ENCODE data around the gene ZNF451. TPM values are rescaled to one million over a fixed set of nuclear protein-coding genes. Genes with fewer than 3 reads are reported as not detected.
"Not testable (repeated sequence)": the region's sequence is repeated elsewhere in the genome, so short reads cannot be mapped to it uniquely, and the experiment has no call there.

The ZNF451 gene
- total RNA-seq, 2 experiments from 2014 or later, result 43.8 to 46.2 TPM

DNA sequence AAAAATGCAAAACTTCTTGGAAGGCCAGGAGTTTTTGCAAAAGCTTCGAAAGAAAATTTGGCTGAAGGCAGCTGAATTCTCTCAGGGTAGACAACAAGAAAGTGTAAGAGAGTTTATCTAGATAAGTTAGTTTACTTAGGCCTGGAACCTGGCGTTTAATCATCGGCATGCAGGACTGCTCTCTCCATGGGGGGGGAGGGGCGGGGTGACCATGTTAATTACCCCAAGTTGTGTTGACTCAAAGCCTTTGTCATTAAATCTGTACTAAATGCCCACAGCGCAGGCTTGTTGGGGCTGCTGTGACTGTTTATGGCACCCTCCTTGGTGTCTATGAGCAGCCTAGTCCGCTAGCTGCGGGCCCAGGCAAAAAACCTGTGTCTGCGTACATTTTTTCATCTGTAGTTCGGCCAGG is 20.1 kb upstream of the ZNF451 start:
- CTCF ChIA-PET, result no interaction called here
- Mint-ChIP-seq H3K9me3 (no peaks in the 10 kb centered on the region), H3K27ac (no peak overlapping the region)

DNA sequence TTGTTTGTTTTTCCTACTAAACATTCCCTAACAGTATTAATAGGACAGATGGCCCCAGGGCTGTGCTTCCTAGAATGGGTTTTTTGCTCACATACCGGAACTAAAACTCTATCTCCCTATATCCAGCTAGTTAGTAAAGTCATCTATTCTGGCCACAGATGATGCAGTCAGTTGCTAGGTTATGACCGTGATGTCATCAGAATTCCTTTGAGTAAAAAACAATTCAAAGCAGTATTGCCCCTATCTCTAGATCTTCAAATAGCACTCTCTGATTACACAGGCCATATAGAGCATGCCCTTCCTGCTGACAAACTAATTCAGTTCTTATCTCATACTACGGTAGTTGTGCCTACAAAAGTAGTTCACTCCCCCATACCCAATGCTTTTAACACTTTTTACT is 17.9 kb upstream of the ZNF451 start:
- intact Hi-C loops (cut with micrococcal nuclease), result no loop called here
- CTCF ChIA-PET, result interaction anchor here (1.3 kb wide), 1 partner anchor 11 kb away, joined by 3 read pairs; no protein-coding TSS in a partner anchor
- no peaks in the 10 kb centered on the region for H3K4me1 Mint-ChIP-seq (ENCODE audit: low read depth)
- H3K9me3 Mint-ChIP-seq, result no peaks in the 10 kb centered on the region
- DNase-seq, result no peak
- H3K4me3 Mint-ChIP-seq, result no peak overlapping the region
- no peak overlapping the region for H3K27ac Mint-ChIP-seq
- no peaks in the 10 kb centered on the region for H3K27me3 Mint-ChIP-seq (ENCODE audit: low read depth)
- peaks cover 13% of the 10 kb centered on the region for H3K36me3 Mint-ChIP-seq (ENCODE audit: low read depth)

More for the DNA sequence above, 20.1 kb upstream of the ZNF451 start:
- no peaks in the 10 kb centered on the region for H3K27me3 Mint-ChIP-seq (ENCODE audit: low read depth)
- no peak overlapping the region for H3K4me3 Mint-ChIP-seq
- intact Hi-C loops (cut with micrococcal nuclease), result no loop called here
- H3K4me1 Mint-ChIP-seq (ENCODE audit: low read depth), result no peaks in the 10 kb centered on the region
- no peak for DNase-seq
- peaks cover 17% of the 10 kb centered on the region for H3K36me3 Mint-ChIP-seq (ENCODE audit: low read depth)

DNA sequence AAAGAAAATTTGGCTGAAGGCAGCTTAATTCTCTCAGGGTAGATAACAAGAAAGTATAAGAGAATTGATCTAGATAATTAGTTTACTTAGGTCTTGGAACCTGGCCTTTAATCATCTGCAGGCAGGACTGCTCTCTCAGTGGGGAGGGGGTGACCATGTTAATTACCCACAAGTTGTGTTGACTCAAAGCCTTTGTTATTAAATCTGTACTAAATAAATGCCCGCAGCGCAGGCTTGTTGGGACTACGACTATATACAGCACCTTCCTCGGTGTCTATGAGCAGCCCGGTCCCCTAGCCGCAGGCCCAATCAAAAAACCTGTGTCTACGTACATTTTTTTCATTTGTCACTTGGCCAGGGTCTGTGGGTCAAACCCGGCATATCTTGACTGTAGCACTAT is 15.6 kb upstream of the ZNF451 start:
- no peaks in the 10 kb centered on the region for H3K4me1 Mint-ChIP-seq (ENCODE audit: low read depth)

DNA sequence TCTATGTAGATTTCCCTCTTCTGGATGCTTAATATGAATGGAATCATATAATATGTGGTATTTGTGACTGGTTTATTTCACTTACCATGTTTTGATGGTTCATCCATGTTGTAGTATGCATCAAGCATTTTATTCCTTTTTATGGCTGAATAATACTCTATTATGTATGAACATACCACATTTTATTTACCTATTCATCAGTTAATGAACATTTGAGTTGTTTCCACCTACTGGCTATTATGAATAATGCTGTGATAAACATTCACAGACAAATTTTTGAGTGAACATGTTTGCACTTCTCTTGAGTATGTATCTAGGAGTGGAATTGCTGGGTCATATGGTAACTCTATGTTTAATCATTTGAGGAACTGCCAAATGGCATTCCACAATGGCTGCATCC is 14.9 kb upstream of the ZNF451 start:
- intact Hi-C loops (cut with micrococcal nuclease), result no loop called here
- Mint-ChIP-seq H3K27me3 (ENCODE audit: low read depth) (no peaks in the 10 kb centered on the region), H3K4me1 (ENCODE audit: low read depth) (no peaks in the 10 kb centered on the region), H3K9me3 (no peaks in the 10 kb centered on the region), H3K27ac (no peak overlapping the region), H3K4me3 (no peak overlapping the region), H3K36me3 (ENCODE audit: low read depth) (peaks cover 11% of the 10 kb centered on the region)
- CTCF ChIA-PET, result interaction anchor here (0.6 kb wide), 1 partner anchor 277 kb away, joined by 4 read pairs; no protein-coding TSS in a partner anchor
- DNase-seq, result no peak

More for the DNA sequence above, 15.6 kb upstream of the ZNF451 start:
- CTCF ChIA-PET, result no interaction called here
- Mint-ChIP-seq H3K4me3 (no peak overlapping the region), H3K9me3 (no peaks in the 10 kb centered on the region), H3K27ac (no peak overlapping the region), H3K27me3 (ENCODE audit: low read depth) (no peaks in the 10 kb centered on the region), H3K36me3 (ENCODE audit: low read depth) (peaks cover 15% of the 10 kb centered on the region)
- no peak for DNase-seq
- intact Hi-C loops (cut with micrococcal nuclease), result no loop called here

DNA sequence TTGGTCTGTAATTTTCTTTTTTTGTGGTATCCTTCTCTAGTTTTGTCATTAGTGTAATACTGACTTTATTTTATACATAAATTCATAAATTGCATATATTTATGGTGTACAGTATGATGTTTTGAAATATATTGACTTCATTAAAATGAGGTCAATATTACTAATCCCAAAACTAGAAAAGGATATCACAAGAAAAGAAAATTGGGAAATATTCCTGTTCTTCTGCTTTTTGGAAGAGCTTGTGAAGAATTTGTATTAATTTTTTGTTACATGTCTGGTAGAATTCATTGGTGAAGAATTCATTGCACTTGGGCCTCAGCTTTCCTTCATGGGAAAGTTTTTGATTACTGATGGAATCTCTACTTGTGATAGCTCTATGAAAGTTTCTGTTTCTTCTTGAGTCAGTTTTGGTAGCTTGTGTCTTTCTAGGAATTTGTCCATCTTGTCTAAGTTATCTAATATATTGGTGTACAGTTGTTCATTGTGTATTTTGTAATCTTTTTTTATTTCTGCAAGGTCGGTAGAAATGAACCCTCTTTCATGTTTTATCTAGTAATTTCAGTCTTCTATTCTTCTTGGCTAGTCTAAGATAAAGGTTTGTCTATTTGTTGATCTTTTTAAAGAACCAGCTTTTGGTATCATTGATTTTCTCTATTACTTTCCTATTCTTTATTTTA is 11.3 kb upstream of the ZNF451 start:
- peaks cover 18% of the 10 kb centered on the region for H3K36me3 Mint-ChIP-seq (ENCODE audit: low read depth)
- no peaks in the 10 kb centered on the region for H3K4me1 Mint-ChIP-seq (ENCODE audit: low read depth)
- H3K4me3 Mint-ChIP-seq, result no peak overlapping the region
- H3K27ac Mint-ChIP-seq, result no peak overlapping the region
- intact Hi-C loops (cut with micrococcal nuclease), result no loop called here
- H3K27me3 Mint-ChIP-seq (ENCODE audit: low read depth), result no peaks in the 10 kb centered on the region
- no peaks in the 10 kb centered on the region for H3K9me3 Mint-ChIP-seq
- DNase-seq, result no peak
- CTCF ChIA-PET, result interaction anchor here (0.7 kb wide), 1 partner anchor 58 kb away, joined by 4 read pairs; no protein-coding TSS in a partner anchor

DNA sequence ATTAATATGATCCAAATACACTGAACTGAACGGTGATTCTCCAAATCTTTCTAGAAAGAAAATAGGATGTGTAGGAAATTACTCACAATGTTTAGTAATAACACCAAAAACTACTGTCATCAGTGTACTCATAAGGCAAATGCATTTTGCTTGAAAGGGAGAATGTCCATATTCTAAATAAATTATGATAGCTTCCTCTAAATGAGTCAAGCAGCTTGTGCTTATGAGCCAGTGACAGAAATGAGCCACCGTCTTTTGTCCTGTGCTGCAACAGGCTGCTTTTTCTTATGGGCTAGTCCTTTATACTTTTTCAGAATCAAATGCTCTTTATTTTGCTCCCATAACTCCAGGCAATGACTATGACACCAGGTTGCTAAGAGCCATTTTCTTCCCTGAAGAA is 4.5 kb upstream of the ZNF451 start:
- H3K4me3 Mint-ChIP-seq, result no peak overlapping the region
- no peaks in the 10 kb centered on the region for H3K9me3 Mint-ChIP-seq
- no peak for DNase-seq
- intact Hi-C loops (cut with micrococcal nuclease), result loop anchor here (5.0 kb wide), 1 partner anchor 182 kb away; no protein-coding TSS in a partner anchor
- peaks cover 5% of the 10 kb centered on the region for H3K4me1 Mint-ChIP-seq (ENCODE audit: low read depth)
- CTCF ChIA-PET, result no interaction called here
- no peak overlapping the region for H3K27ac Mint-ChIP-seq
- H3K27me3 Mint-ChIP-seq (ENCODE audit: low read depth), result no peaks in the 10 kb centered on the region
- peaks cover 3% of the 10 kb centered on the region for H3K36me3 Mint-ChIP-seq (ENCODE audit: low read depth)

DNA sequence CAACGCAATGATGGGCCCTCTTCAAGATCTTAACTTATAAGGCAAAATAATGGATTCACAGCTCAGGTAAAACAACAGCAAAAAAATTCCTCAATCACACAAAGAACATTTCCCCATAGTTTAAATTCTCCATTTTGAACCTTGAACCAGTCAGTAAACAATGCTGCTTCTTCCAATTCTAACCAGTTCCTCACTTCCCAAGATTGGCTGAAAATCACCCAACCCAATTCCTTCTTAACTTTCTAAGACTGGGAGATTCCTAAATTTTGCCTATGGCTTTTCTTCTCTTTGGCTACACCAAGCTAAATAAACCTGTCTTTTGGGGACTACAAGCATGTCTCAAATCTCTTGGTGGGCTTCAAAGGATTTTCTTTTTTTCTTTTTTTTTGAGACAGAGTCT is 3.1 kb upstream of the ZNF451 start:
- Mint-ChIP-seq H3K4me1 (ENCODE audit: low read depth) (peaks cover 12% of the 10 kb centered on the region), H3K36me3 (ENCODE audit: low read depth) (peaks cover 5% of the 10 kb centered on the region), H3K9me3 (no peaks in the 10 kb centered on the region), H3K27me3 (ENCODE audit: low read depth) (no peaks in the 10 kb centered on the region), H3K4me3 (no peak overlapping the region), H3K27ac (no peak overlapping the region)
- intact Hi-C loops (cut with micrococcal nuclease), result loop anchor here (5.0 kb wide), 1 partner anchor 180 kb away; no protein-coding TSS in a partner anchor
- CTCF ChIA-PET, result no interaction called here
- DNase-seq, result no peak

DNA sequence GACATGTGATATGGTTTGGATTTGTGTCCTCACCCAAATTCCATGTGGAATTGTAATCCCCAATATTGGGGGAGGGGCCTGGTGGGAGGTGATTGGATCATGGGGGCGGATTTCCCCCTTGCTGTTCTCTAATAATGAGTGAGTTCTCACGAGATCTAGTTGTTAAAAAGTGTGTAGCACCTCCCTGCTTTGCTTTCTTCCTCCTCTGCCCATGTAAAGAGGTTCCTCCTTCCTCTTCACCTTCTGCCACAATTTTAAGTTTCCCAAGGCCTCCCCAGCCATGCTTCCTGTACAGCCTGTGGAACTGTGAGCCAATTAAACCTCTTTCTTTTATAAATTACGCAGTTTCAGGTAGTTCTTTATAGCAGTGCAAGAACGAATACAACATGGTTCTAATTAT is 2.1 kb upstream of the ZNF451 start:
- no peaks in the 10 kb centered on the region for H3K27me3 Mint-ChIP-seq (ENCODE audit: low read depth)
- intact Hi-C loops (cut with micrococcal nuclease), result loop anchor here (5.0 kb wide), 1 partner anchor 179 kb away; no protein-coding TSS in a partner anchor
- H3K36me3 Mint-ChIP-seq (ENCODE audit: low read depth), result peaks cover 6% of the 10 kb centered on the region
- CTCF ChIA-PET, result no interaction called here
- DNase-seq, result no peak
- H3K27ac Mint-ChIP-seq, result no peak overlapping the region
- H3K9me3 Mint-ChIP-seq, result no peaks in the 10 kb centered on the region
- H3K4me1 Mint-ChIP-seq (ENCODE audit: low read depth), result peaks cover 21% of the 10 kb centered on the region
- H3K4me3 Mint-ChIP-seq, result no peak overlapping the region

DNA sequence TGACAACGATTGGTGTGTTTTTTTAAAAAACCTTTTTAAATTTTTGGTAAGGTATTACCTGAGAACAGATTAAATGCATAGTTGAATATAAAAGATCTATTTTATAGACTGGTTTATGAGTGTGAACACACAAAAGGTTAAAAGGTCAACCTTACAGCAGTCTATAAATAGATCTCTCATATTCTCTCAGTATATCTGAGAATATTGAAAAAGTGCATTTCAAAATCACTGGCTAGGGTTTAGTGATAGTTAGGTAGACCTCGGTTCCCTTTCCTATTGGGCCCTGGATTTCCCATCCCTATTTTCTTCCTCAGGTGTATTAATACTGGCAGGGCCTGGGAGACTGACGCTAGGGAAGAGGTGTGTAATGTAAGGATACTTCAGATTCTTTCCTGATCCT is 723 bp upstream of the ZNF451 start:
- Mint-ChIP-seq H3K4me1 (ENCODE audit: low read depth) (peaks cover 31% of the 10 kb centered on the region), H3K9me3 (no peaks in the 10 kb centered on the region), H3K4me3 (peak overlapping the region; percentile 88), H3K27ac (peak overlapping the region; percentile 89), H3K36me3 (ENCODE audit: low read depth) (peaks cover 12% of the 10 kb centered on the region), H3K27me3 (ENCODE audit: low read depth) (no peaks in the 10 kb centered on the region)
- CTCF ChIA-PET, result interaction anchor here (0.8 to 0.9 kb wide), 3 partner anchors 33 to 228 kb away, joined by 3 read pairs; partner anchors contain the start of genes BEND6 and PRIM2
- intact Hi-C loops (cut with micrococcal nuclease), result loop anchor here (1.0 to 5.0 kb wide), 6 partner anchors 43 to 227 kb away; partner anchors contain the start of genes BAG2, BEND6, KIAA1586 and RAB23
- DNase-seq, result no peak

DNA sequence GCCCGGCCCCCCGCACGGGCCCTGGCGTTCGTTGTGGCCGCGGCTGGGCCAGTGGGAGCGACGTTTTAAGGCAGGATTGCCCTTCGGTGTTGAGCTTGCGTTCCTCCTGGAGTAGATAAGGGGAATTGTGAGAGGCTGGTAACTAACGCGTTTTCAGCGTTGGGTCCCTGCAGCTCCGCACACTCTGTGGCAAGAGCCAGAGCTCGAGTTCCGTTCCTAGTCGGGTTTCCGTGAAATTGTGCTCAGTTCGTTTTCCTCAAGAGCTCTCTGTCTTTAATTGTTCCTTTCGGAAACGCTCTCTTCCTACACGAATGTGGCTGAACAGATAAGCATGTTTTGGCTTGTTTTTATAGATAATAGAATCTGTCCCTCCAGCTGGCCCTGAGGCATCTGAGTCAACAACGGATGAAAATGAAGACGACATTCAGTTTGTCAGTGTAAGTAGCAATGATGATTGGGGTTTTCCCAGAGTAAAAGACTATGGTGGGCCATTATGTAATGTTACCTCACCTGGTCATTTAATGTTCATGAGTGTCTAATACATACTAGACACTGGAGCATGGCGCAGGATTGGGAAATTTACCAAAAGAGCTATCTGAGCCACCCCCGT is 575 bp downstream of the ZNF451 start:
- Mint-ChIP-seq H3K36me3 (ENCODE audit: low read depth) (peaks cover 12% of the 10 kb centered on the region), H3K4me3 (peak overlapping the region; percentile 88), H3K4me1 (ENCODE audit: low read depth) (peaks cover 35% of the 10 kb centered on the region)
- H3K9me3 Mint-ChIP-seq; DNase-seq; H3K27me3 Mint-ChIP-seq (ENCODE audit: low read depth); CTCF ChIA-PET; intact Hi-C loops (cut with micrococcal nuclease); H3K27ac Mint-ChIP-seq: not testable (repeated sequence)

DNA sequence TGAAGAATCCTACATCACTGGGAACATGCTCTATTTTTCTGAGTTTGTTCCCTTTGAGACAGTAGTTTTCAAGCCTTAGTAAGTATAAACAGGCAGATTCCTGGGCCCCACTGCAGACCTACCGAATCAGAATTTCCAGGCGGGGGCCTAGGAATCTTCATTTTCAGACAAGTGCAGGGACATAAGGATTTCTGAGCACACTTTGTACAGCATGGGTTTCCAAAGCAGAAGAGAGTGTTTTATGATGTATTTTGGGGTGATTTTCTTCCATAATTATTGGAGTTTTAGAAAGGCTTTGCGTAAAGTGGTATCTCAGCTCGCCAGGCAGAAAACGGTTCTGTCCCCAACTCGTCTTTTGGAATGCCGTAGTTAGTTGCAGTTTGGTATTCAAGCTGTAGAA is 1.4 kb downstream of the ZNF451 start:
- H3K27me3 Mint-ChIP-seq (ENCODE audit: low read depth); intact Hi-C loops (cut with micrococcal nuclease); H3K27ac Mint-ChIP-seq; CTCF ChIA-PET; DNase-seq; H3K9me3 Mint-ChIP-seq: not testable (repeated sequence)
- Mint-ChIP-seq H3K36me3 (ENCODE audit: low read depth) (peaks cover 12% of the 10 kb centered on the region), H3K4me1 (ENCODE audit: low read depth) (peaks cover 38% of the 10 kb centered on the region), H3K4me3 (peak overlapping the region; percentile 60)

DNA sequence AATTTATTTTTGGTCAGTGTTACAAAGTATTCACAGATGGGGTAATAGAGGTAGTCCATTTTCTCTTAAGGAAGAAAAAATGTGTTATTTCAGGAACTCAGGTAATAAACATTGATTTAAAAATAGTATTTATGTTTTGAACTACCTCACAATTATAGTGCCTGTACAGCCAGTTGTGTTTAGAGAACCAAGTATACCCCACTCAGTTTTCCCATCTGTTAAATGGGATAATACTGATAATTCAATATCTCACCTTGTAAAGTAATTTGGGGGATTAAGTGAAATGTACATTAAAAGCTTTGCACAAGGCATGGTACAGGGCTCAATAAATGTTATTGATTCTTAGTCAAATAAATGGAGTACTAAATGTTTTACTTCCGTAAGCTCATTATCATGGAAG is 4.7 kb downstream of the ZNF451 start:
- CTCF ChIA-PET, result interaction anchor here (1.3 kb wide), 1 partner anchor 9 kb away, joined by 3 read pairs; no protein-coding TSS in a partner anchor
- Mint-ChIP-seq H3K36me3 (ENCODE audit: low read depth) (peaks cover 25% of the 10 kb centered on the region), H3K4me1 (ENCODE audit: low read depth) (peaks cover 44% of the 10 kb centered on the region)

DNA sequence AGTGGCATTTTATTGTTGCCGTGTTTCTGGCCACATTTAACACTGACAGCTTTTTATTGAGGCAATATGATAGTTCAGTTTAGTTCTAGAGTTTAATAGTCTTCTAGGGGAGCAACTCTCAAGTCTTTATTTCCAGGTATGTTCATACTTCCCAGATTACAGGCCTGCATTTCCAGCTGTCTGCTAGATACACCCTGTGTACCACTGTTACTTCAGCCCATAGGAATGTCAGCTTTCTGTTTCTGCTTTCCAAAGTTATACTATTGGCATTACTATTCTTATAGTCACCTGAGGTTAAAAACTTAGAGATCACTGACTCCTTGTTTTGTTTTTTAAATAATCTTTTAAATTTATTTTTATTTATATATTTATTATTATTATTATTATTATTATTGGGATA is 7.6 kb downstream of the ZNF451 start:
- H3K9me3 Mint-ChIP-seq, result no peaks in the 10 kb centered on the region
- H3K27me3 Mint-ChIP-seq (ENCODE audit: low read depth), result no peaks in the 10 kb centered on the region
- DNase-seq, result no peak
- no peak overlapping the region for H3K27ac Mint-ChIP-seq
- intact Hi-C loops (cut with micrococcal nuclease), result no loop called here
- CTCF ChIA-PET, result no interaction called here
- H3K4me3 Mint-ChIP-seq, result no peak overlapping the region
- H3K4me1 Mint-ChIP-seq (ENCODE audit: low read depth), result peaks cover 31% of the 10 kb centered on the region
- peaks cover 47% of the 10 kb centered on the region for H3K36me3 Mint-ChIP-seq (ENCODE audit: low read depth)

More for the DNA sequence above, 4.7 kb downstream of the ZNF451 start:
- H3K27ac Mint-ChIP-seq, result no peak overlapping the region
- intact Hi-C loops (cut with micrococcal nuclease), result no loop called here
- H3K9me3 Mint-ChIP-seq, result no peaks in the 10 kb centered on the region
- DNase-seq, result no peak
- H3K4me3 Mint-ChIP-seq, result no peak overlapping the region
- no peaks in the 10 kb centered on the region for H3K27me3 Mint-ChIP-seq (ENCODE audit: low read depth)

All from activated naive CD4-positive, alpha-beta T cell treated with anti-CD3 and anti-CD28 coated beads for 36 hours (primary cell).